ENCODE measurements around the gene SUDS3.
"Not testable (repeated sequence)": the region's sequence is repeated elsewhere in the genome, so short reads cannot be mapped to it uniquely, and the experiment has no call there.

Gene SUDS3

GRCh38 chr12:118391424-118391823 is 15.1 kb downstream of the SUDS3 start:
- peaks cover 75% of the 10 kb centered on the region for H3K36me3 Mint-ChIP-seq (ENCODE audit: insufficient read depth)

GRCh38 chr12:118391836-118392235 is 15.5 kb downstream of the SUDS3 start:
- no peak for DNase-seq
- no peak for ATAC-seq (replicated peaks)
- Mint-ChIP-seq H3K9me3 (no peaks in the 10 kb centered on the region), H3K4me1 (ENCODE audit: low read depth in 2 of 2) (peaks cover 0 to 8% of the 10 kb centered on the region in 2 donors), H3K27ac (no peak overlapping the region), H3K36me3 (ENCODE audit: insufficient read depth) (peaks cover 71% of the 10 kb centered on the region), H3K27me3 (no peaks in the 10 kb centered on the region), H3K4me3 (no peak overlapping the region)

More at GRCh38 chr12:118391424-118391823, 15.1 kb downstream of the SUDS3 start:
- Mint-ChIP-seq H3K4me1 (ENCODE audit: low read depth in 2 of 2) (peaks cover 0 to 4% of the 10 kb centered on the region in 2 donors), H3K9me3 (no peaks in the 10 kb centered on the region), H3K27ac (no peak overlapping the region), H3K4me3 (no peak overlapping the region), H3K27me3 (no peaks in the 10 kb centered on the region)
- DNase-seq = no peak
- ATAC-seq (replicated peaks) = no peak

DNA sequence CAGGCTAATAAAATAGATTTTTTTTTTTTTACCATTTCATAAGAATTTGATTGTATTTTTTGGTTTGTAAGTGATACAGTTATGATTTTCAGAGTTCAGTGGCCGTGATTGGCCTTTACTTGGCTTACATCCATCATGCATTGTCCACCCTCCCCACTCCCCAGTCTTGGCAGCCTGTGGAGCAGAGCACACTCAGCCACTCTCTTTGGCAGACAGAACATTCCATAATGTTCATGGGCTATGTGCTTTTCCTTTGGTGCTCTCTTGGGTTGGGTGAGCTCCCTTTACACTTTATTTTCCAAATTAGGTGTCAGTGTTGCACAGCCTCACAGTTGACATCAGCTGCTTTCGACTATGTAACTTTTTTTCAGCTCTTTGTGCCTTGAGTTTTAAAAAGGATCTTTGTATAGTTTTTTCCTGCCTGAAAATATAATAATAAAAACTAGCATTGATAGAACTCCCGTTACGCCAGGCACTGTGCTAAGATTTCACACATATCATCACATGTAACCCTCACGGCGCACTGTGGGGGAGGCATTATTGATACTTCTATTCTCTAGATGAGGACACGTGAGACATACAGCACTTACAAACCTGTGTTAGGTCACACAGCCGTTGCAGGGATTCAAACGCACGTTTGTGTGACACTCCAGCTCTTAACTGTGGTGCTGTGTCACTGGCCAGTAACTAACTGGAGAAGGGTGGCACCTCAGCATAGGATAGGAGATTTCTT is 21.5 kb downstream of the SUDS3 start:
- Mint-ChIP-seq H3K4me3 (no peak overlapping the region), H3K27me3 (no peaks in the 10 kb centered on the region), H3K36me3 (ENCODE audit: insufficient read depth) (peaks cover 47% of the 10 kb centered on the region), H3K9me3 (no peaks in the 10 kb centered on the region), H3K27ac (peak overlapping the region in 1 of 2 donors; percentile 46), H3K4me1 (ENCODE audit: low read depth in 2 of 2) (peaks cover 0 to 5% of the 10 kb centered on the region in 2 donors)
- DNase-seq (no peak), ATAC-seq (replicated peaks) (no peak)

DNA sequence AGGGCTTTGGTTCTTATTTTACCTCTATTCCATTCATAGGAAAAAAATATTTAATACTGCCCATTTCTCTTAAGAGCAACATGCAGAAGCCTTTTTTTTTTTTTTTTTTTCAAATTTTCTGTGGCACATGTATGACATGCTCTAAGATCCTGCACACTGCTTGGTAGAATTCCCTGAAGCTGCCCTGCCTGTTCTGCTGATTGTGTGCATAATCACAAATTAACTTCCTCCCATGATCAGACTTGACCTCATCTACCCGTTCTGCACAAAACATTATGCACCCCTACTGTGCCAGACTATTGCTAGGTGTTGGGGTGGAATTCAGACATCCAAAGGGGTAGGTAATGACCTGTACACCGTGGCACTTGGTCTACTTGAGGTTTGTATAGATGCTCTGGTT is 22.2 kb downstream of the SUDS3 start:
- Mint-ChIP-seq H3K36me3 (ENCODE audit: insufficient read depth) (peaks cover 46% of the 10 kb centered on the region), H3K4me3 (no peak overlapping the region), H3K27me3 (no peaks in the 10 kb centered on the region), H3K27ac (peak overlapping the region in 1 of 2 donors; percentile 24), H3K9me3 (no peaks in the 10 kb centered on the region), H3K4me1 (ENCODE audit: low read depth in 2 of 2) (peaks cover 0 to 5% of the 10 kb centered on the region in 2 donors)
- ATAC-seq (replicated peaks) = no peak
- DNase-seq = no peak

DNA sequence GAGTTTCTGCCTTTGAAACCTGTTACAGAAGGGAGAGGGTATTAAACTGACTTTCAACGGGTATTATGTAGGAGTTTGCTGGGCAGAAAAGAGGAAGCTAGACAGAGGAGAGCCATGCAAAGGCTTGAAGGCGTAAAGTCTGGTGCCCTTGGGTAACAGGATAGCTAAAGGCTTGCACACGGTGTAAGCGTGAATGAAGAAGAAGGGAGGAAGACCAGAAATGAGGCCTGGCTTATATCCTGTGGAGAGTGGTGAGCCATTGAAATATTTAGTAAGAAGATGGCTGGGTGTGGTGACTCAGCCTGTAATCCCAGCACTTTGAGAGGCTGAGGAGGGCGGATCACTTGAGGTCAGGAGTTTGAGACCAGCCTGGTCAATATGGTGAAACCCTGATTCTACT is 22.6 kb downstream of the SUDS3 start:
- H3K27ac Mint-ChIP-seq = peak overlapping the region; percentile 9 to 24
- no peaks in the 10 kb centered on the region for H3K27me3 Mint-ChIP-seq
- H3K4me3 Mint-ChIP-seq = no peak overlapping the region
- ATAC-seq (replicated peaks) (no peak), DNase-seq (no peak)
- H3K4me1 Mint-ChIP-seq (ENCODE audit: low read depth in 2 of 2) = peaks cover 0 to 5% of the 10 kb centered on the region in 2 donors
- no peaks in the 10 kb centered on the region for H3K9me3 Mint-ChIP-seq
- H3K36me3 Mint-ChIP-seq (ENCODE audit: insufficient read depth) = peaks cover 50% of the 10 kb centered on the region

DNA sequence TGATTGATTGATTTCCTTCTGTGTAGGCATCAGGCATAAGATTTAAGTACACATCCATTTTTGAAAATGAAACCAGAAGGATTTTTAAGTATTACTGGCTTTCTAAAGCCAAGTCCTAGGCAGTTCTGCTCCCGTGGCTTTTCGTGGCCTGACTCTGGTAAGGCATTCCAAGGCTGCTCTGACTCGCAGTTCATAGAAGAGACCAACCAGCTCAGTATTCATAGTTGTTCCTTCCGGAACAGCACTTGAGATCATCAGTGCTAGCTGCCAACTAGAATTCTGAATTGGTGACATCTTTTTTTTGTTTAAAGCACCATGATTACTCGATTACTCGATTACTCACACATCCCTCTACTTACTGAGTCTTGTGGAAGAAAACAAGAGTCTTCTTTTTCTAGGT is 25.9 kb downstream of the SUDS3 start:
- no peak for ATAC-seq (replicated peaks)
- peak overlapping the region; percentile 46 to 53 for H3K27ac Mint-ChIP-seq

DNA sequence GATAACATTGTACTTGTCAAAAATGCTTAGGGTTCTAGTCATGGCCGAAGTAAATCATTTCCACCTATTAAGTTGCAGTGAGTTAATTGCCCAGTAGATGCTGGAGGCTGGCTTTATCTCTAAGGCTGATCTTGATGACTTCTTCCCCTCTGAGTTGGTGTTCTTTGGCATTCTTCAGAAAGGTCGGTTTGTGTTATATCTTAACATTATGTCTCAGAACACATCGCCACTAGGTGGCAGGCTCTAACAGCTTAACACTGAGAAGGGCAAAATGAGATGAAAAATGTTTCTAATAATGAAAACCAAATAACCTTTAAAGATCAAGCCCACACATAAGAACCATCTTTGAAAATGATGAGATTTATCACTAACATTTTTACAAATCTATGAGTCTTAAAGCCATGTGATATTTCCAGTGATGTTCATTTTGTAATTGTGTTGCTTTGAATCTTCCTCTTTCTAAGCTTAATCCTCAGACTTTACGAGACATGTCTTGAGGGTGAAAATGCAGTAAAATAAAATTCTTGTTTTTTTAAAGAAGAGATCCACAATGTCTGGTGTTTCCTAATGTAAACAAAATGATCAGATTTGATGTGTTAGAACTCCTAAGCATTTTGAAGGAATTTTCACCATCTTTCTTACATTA is 28.6 kb downstream of the SUDS3 start:
- H3K27me3 Mint-ChIP-seq = no peaks in the 10 kb centered on the region
- DNase-seq (peak; percentile 32 to 49 (median 37)), ATAC-seq (replicated peaks) (peak; percentile 62)
- H3K4me1 Mint-ChIP-seq (ENCODE audit: low read depth in 2 of 2) = peaks cover 2 to 3% of the 10 kb centered on the region in 2 donors
- H3K9me3 Mint-ChIP-seq = no peaks in the 10 kb centered on the region
- no peak overlapping the region for H3K4me3 Mint-ChIP-seq
- H3K36me3 Mint-ChIP-seq (ENCODE audit: insufficient read depth) = peaks cover 50% of the 10 kb centered on the region
- H3K27ac Mint-ChIP-seq = no peak overlapping the region

More for the DNA sequence above, 25.9 kb downstream of the SUDS3 start:
- no peak overlapping the region for H3K4me3 Mint-ChIP-seq
- peaks cover 52% of the 10 kb centered on the region for H3K36me3 Mint-ChIP-seq (ENCODE audit: insufficient read depth)
- H3K27me3 Mint-ChIP-seq = no peaks in the 10 kb centered on the region
- H3K9me3 Mint-ChIP-seq = no peaks in the 10 kb centered on the region
- DNase-seq = no peak
- peaks cover 0 to 2% of the 10 kb centered on the region in 2 donors for H3K4me1 Mint-ChIP-seq (ENCODE audit: low read depth in 2 of 2)

- not testable (repeated sequence) for DNase-seq; H3K9me3 Mint-ChIP-seq; H3K27ac Mint-ChIP-seq; ATAC-seq (replicated peaks); H3K4me3 Mint-ChIP-seq; H3K27me3 Mint-ChIP-seq; H3K4me1 Mint-ChIP-seq (ENCODE audit: low read depth in 2 of 2)
- peaks cover 62% of the 10 kb centered on the region for H3K36me3 Mint-ChIP-seq (ENCODE audit: insufficient read depth)
Observed at GRCh38 chr12:118408241-118408640, 31.9 kb downstream of the SUDS3 start.

- ATAC-seq (replicated peaks) (no peak), DNase-seq (no peak)
- no peak overlapping the region for H3K4me3 Mint-ChIP-seq
- H3K4me1 Mint-ChIP-seq (ENCODE audit: low read depth in 2 of 2) = peaks cover 2 to 3% of the 10 kb centered on the region in 2 donors
- no peak overlapping the region for H3K27ac Mint-ChIP-seq
- H3K27me3 Mint-ChIP-seq = no peaks in the 10 kb centered on the region
- no peaks in the 10 kb centered on the region for H3K9me3 Mint-ChIP-seq
- H3K36me3 Mint-ChIP-seq (ENCODE audit: insufficient read depth) = peaks cover 73% of the 10 kb centered on the region
Observed at GRCh38 chr12:118409834-118410233, 33.5 kb downstream of the SUDS3 start.

GRCh38 chr12:118417942-118418341 is 41.6 kb downstream of the SUDS3 start:
- no peaks in the 10 kb centered on the region for H3K4me1 Mint-ChIP-seq (ENCODE audit: low read depth in 2 of 2)
- H3K27ac Mint-ChIP-seq = no peak overlapping the region
- H3K9me3 Mint-ChIP-seq = no peaks in the 10 kb centered on the region
- DNase-seq (no peak), ATAC-seq (replicated peaks) (no peak)
- no peak overlapping the region for H3K4me3 Mint-ChIP-seq
- H3K36me3 Mint-ChIP-seq (ENCODE audit: insufficient read depth) = peaks cover 37% of the 10 kb centered on the region
- H3K27me3 Mint-ChIP-seq = no peaks in the 10 kb centered on the region

- DNase-seq (no peak), ATAC-seq (replicated peaks) (no peak)
- Mint-ChIP-seq H3K27me3 (no peaks in the 10 kb centered on the region), H3K4me1 (ENCODE audit: low read depth in 2 of 2) (no peaks in the 10 kb centered on the region), H3K9me3 (no peaks in the 10 kb centered on the region), H3K27ac (no peak overlapping the region), H3K36me3 (ENCODE audit: insufficient read depth) (peaks cover 32% of the 10 kb centered on the region), H3K4me3 (no peak overlapping the region)
Observed at GRCh38 chr12:118418385-118419057, 42.2 kb downstream of the SUDS3 start.

DNA sequence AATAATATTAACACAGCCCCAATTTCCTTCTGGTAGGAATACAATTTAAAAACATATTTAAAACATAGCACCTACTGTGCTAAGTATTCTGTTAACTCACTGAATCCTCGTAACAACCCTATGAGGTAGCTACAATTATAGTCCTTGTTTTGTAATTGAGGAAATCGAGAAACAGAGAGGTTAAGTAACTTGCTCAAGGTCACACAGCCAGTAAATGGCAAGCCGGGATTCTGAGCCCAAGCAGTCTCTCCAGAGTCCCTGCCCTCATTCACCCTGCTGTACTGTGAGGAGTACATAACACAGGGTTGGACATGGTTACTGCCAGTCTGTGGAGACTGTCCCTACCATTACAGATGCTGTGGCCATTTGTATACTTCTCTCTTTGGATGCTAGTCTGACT is 44.3 kb downstream of the SUDS3 start:
- DNase-seq = no peak
- no peak overlapping the region for H3K27ac Mint-ChIP-seq
- no peak for ATAC-seq (replicated peaks)
- peaks cover 11% of the 10 kb centered on the region for H3K36me3 Mint-ChIP-seq (ENCODE audit: insufficient read depth)
- no peak overlapping the region for H3K4me3 Mint-ChIP-seq
- no peaks in the 10 kb centered on the region for H3K9me3 Mint-ChIP-seq
- peaks cover 0 to 5% of the 10 kb centered on the region in 2 donors for H3K4me1 Mint-ChIP-seq (ENCODE audit: low read depth in 2 of 2)
- H3K27me3 Mint-ChIP-seq = no peaks in the 10 kb centered on the region

GRCh38 chr12:118424884-118425283 is 48.5 kb downstream of the SUDS3 start:
- H3K4me3 Mint-ChIP-seq = no peak overlapping the region
- H3K9me3 Mint-ChIP-seq = no peaks in the 10 kb centered on the region
- H3K27me3 Mint-ChIP-seq = no peaks in the 10 kb centered on the region
- H3K27ac Mint-ChIP-seq = no peak overlapping the region
- DNase-seq (no peak), ATAC-seq (replicated peaks) (no peak)
- no peaks in the 10 kb centered on the region for H3K36me3 Mint-ChIP-seq (ENCODE audit: insufficient read depth)
- H3K4me1 Mint-ChIP-seq (ENCODE audit: low read depth in 2 of 2) = peaks cover 0 to 5% of the 10 kb centered on the region in 2 donors

DNA sequence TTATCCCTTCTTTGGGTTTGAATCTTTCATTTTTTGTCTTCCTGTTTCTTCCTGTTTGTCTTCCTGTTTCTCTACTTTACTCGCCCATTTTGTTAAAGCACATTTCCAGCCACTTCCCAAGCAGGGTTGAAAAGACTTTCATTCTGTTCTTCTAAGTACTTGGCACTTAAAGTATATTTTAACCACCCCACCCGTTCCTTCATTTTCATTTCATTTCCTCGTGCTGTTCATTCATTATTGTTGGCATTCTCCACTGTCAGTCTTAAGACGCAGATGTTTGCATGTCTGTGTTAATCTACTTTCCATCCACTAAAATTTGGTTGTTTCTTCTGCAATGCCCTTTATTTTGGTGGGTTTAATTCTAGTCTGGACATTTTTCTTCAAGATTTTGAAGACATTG is 49.0 kb downstream of the SUDS3 start:
- ATAC-seq (replicated peaks) (no peak), DNase-seq (no peak)
- H3K9me3 Mint-ChIP-seq = no peaks in the 10 kb centered on the region
- H3K4me3 Mint-ChIP-seq = no peak overlapping the region
- H3K4me1 Mint-ChIP-seq (ENCODE audit: low read depth in 2 of 2) = peaks cover 0 to 5% of the 10 kb centered on the region in 2 donors
- H3K27ac Mint-ChIP-seq = no peak overlapping the region
- no peaks in the 10 kb centered on the region for H3K27me3 Mint-ChIP-seq
- H3K36me3 Mint-ChIP-seq (ENCODE audit: insufficient read depth) = no peaks in the 10 kb centered on the region
